ENCODE results near the gene TADA2A. TPM values are rescaled to one million over a fixed set of nuclear protein-coding genes. Genes with fewer than 3 reads are reported as not detected.

The TADA2A gene
- total and polyA plus RNA-seq, 2 of the 8 experiments (the other 6 are each of a cell fraction or from before 2014, with no cell fraction given) = 8.4 to 18.5 TPM

DNA sequence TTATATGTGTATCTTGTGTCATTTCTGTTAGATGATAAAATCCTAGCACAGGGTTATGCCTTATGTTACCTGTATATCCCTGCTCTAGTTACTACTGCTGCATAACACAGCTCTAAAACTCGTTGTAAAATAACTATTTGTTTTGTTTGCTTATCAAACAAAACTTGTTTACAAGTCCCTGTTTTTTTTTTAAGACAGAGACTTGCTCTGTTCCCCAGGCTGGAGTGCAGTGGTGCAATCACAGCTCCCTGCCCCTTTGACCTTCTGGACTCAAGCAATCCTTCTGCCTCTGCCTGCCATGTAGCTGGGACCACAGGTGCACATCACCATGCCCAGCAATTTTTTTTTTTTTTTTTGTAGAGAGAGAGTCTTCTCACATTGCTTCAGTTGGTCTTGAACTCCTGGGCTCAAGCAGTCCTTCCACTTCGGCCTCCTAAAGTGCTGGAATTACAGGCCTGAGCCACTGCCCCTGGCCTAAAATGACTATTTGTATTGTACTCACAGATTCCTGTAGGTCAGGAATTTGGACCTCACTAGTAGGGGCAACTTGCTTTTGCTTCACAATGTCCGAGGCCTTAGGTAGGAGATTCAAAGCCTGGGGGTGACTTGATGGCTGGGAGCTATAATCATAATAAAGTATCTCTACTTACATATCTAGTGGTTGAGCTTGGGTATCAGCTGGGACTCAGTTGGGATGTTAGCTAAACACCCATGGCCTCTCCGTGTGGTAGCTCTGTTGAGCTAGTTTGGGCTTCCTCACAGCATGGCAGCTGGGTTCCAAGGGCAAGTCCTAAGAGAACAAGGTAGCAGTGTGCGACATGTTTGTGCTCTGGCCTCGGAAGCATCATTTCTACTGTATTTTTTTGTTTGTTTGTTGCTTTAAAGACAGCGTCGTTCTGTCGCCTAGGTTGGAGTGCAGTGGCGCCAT, 95.6 kb downstream of the TADA2A start:
- no peaks in the 10 kb centered on the region for H3K27me3 ChIP-seq (replicated peaks in 1 of 4; ENCODE audit: control insufficient read depth in 3 of 4, extremely low read depth in 1 of 4, insufficient read depth in 3 of 4, low read length in 3 of 4)
- no peak overlapping the region for H4K5ac ChIP-seq (ENCODE audit: insufficient read length, low read depth, low read length)
- H3K9ac ChIP-seq (replicated peaks in 1 of 4; ENCODE audit: extremely low read depth in 1 of 4, low read depth in 3 of 4, low read length in 3 of 4) = no peak overlapping the region
- peaks cover 12% of the 10 kb centered on the region for H3K79me1 ChIP-seq (ENCODE audit: low read depth, low read length)
- peaks cover 3 to 7% of the 10 kb centered on the region in 2 experiments for H4K20me1 ChIP-seq (replicated peaks in 1 of 2; ENCODE audit: control insufficient read depth in 1 of 2, insufficient read depth in 2 of 2, low read length in 2 of 2)
- 89% methylated on average over 10 of the region's 10 CpGs; no CpG with 5 or more reads in 1 of the 2 experiments for WGBS, 2 experiments (ENCODE audit: extremely low coverage in 1 of 2, insufficient coverage in 1 of 2, insufficient read length in 1 of 2, insufficient replicate concordance in 2 of 2, low coverage in 1 of 2, low lambda C conversion rate in 2 of 2, missing lambda C conversion rate in 1 of 2)
- ChIA-PET POLR2A (ENCODE audit: partially characterized antibody) (no interaction called here), CTCF (ENCODE audit: partially characterized antibody) (interaction anchor here (0.6 to 1.5 kb wide), 5 partner anchors 10 to 68 kb away, joined by 3 read pairs; no protein-coding TSS in a partner anchor)
- no peak overlapping the region for H3K23ac ChIP-seq (ENCODE audit: insufficient read length)
- H2BK12ac ChIP-seq (ENCODE audit: low read depth, low read length) = no peak overlapping the region
- H3K4me2 ChIP-seq (ENCODE audit: insufficient read depth in 1 of 2, low read depth in 2 of 2, low read length in 2 of 2) = no peak overlapping the region
- H3K18ac ChIP-seq (ENCODE audit: extremely low read depth, low read length) = no peak overlapping the region
- no peak overlapping the region for H3K4ac ChIP-seq (replicated peaks; ENCODE audit: insufficient read length, low read depth, low read length)
- no peak overlapping the region for H2AK5ac ChIP-seq (ENCODE audit: low read depth, low read length)
- H2BK5ac ChIP-seq (ENCODE audit: low read depth, low read length) = no peak overlapping the region
- no peak overlapping the region for H3K56ac ChIP-seq (replicated peaks; ENCODE audit: insufficient read length, low read depth, low read length)
- H3K23me2 ChIP-seq (ENCODE audit: low read depth, low read length) = no peaks in the 10 kb centered on the region
- no peak overlapping the region for H4K8ac ChIP-seq (ENCODE audit: extremely low read depth, insufficient read depth, low read length)
- peaks cover 0 to 57% of the 10 kb centered on the region in 2 experiments; a peak in 3 of 4 replicates for H3K79me2 ChIP-seq (ENCODE audit: control insufficient read depth in 1 of 2, insufficient read depth in 2 of 2, low read length in 2 of 2)
- no peak overlapping the region for H2AFZ ChIP-seq (ENCODE audit: low read length)
- no peak overlapping the region for H4K91ac ChIP-seq (replicated peaks; ENCODE audit: insufficient read length, low read length)
- H3K4me1 ChIP-seq (replicated peaks in 1 of 4; ENCODE audit: control insufficient read depth in 3 of 4, insufficient read depth in 4 of 4, low read length in 3 of 4) = peaks cover 0 to 3% (median 1%) of the 10 kb centered on the region in 4 experiments; a peak in 3 of 7 replicates
- no peak overlapping the region for H3K4me3 ChIP-seq (ENCODE audit: extremely low read depth in 1 of 4, insufficient read depth in 2 of 4, low read depth in 3 of 4, low read length in 4 of 4)
- no peaks in the 10 kb centered on the region for H3K36me3 ChIP-seq (ENCODE audit: control insufficient read depth in 2 of 4, insufficient read depth in 4 of 4, low read length in 3 of 4)
- H2BK15ac ChIP-seq (ENCODE audit: low read length) = no peak overlapping the region; the same call in 1 of the 2 replicates
- no peaks in the 10 kb centered on the region for H3K9me3 ChIP-seq (ENCODE audit: insufficient read depth in 2 of 2, low read depth in 1 of 2, low read length in 1 of 2)
- DNase-seq (ENCODE audit: low read depth in 1 of 2, low spot score in 2 of 2) (no peak), FAIRE-seq (no peak)
- no peak overlapping the region for H3K27ac ChIP-seq (ENCODE audit: low read depth, low read length)
- no peak overlapping the region for H3K14ac ChIP-seq (ENCODE audit: insufficient read length)
- H2BK120ac ChIP-seq (replicated peaks; ENCODE audit: low read depth, low read length) = no peak overlapping the region
- no peak for TF ChIP-seq MAFK (IDR thresholded peaks at IDR 0.05; ENCODE audit: low read depth, low read length)
- no peak for TF ChIP-seq SIN3A (conservative IDR thresholded peaks at IDR 0.05 in 1 of 2, IDR thresholded peaks at IDR 0.05 in 1 of 2; ENCODE audit: low read depth in 1 of 2, low read length in 2 of 2)
- TF ChIP-seq SIX5 (IDR thresholded peaks at IDR 0.05; ENCODE audit: low read depth, low read length) = no peak
- TF ChIP-seq POLR2AphosphoS5 (IDR thresholded peaks at IDR 0.05; ENCODE audit: low read depth, low read length) = no peak
- no peak overlapping the region for H2BK20ac ChIP-seq (ENCODE audit: low read length)
